22Rv1 (cell line): ENCODE results near the gene ARHGAP45.

Experiments
- CTCF ChIP-seq: fragments of 450-650 bp; IDR thresholded peaks from 2 replicates; pipeline ENCODE4 v1.5.1; 2017; ENCODE audit warnings: mild to moderate bottlenecking
- ZFX ChIP-seq: fragments of 450-650 bp; IDR thresholded peaks from 2 replicates; pipeline ENCODE4 v1.6.1; 2017; ENCODE audit warnings: antibody characterized with exemption, borderline replicate concordance

- no peak for TF ChIP-seq CTCF
- TF ChIP-seq ZFX, result no peak
Observed at GRCh38 chr19:1028062-1028926, 38.7 kb upstream of the ARHGAP45 start.
